HG03342 (cell line): ENCODE measurements around the gene FAU.
"Not testable (repeated sequence)": the region's sequence is repeated elsewhere in the genome, so short reads cannot be mapped to it uniquely, and the experiment has no call there.

Experiments
- ATAC-seq: cut with Tn5 transposase; IDR thresholded peaks from one replicate; pipeline ENCODE4 v1.9.1; 2021; ENCODE audit warnings: mild to moderate bottlenecking, moderate library complexity; ENCODE audit not compliant: unreplicated experiment

The FAU gene

DNA sequence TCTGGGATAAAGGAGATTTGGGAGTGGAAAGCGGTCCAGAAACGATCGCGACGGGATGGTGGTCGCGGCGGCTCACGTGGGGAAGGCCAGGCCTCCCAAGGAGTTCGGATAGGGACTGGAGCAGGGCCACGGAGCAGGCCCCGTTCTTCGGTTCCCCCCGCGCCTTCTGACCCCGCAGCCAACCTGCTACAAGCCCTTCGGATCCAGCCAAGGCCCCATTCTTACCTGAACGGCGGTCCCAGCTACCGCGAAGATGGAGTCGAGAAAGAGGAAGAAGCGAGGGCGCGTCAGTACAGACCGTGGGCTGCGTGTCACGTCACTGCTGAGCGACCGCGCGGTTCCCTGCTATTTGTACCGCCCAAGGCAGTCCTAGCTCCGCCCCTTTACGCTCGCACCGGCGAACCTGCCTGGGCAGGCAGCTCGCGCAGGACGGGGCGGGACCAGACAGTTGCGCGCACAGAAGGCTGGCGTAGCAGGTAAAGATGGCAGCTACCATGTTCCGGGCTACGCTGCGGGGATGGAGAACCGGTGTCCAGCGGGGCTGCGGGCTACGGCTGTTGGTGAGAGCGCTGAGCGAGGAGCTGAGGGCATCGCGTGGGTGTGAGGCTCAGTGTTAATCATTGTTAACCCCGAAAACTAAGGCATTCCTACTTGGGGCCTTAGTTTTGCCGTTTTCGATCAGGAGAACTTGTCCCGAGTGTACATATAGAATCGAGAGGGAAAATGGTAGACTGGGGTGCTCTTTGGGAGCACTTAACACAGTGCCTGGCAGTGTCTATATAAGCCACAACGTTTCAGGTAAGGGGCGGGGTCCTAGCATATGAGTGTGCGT lies at the start of gene FAU, which contains the start of gene MRPL49:
Gene FAU (minus strand): TSS at position 270 of the 832 bp plus-strand sequence. CDS start 321 bp downstream, outside the sequence.
Gene MRPL49 (plus strand): TSS at position 457 of the 832 bp plus-strand sequence. CDS start 26 bp downstream, at position 483.
- ATAC-seq = peak; percentile 62

DNA sequence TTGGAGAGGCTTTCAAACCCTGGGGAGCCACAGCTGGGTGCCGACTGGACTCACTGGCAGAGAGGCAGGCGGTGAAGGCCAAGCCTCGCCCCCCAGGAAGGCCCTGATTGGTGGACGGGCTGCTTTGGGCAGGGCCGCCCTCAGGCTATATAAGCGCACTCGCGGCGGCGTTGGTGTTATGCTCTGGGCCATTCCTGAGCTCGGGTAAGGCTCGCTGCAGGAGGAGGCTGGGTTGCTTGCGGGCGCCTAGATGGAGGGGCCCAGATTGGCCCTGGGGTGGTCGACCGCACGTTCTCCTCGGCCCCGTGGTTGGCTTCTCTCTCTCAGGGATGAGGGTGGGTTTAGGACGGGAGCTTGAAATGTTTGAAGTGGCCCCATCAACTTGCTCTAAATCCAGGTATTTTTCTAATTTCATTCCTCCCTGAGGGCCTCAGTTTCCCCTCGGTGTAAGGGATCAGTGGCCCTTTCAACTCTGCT lies 48.2 kb upstream of the FAU start, which contains the start of gene SPDYC:
Gene SPDYC (plus strand): TSS at position 176 of the 477 bp plus-strand sequence. CDS start 1,125 bp downstream, outside the sequence.
- ATAC-seq = no peak

DNA sequence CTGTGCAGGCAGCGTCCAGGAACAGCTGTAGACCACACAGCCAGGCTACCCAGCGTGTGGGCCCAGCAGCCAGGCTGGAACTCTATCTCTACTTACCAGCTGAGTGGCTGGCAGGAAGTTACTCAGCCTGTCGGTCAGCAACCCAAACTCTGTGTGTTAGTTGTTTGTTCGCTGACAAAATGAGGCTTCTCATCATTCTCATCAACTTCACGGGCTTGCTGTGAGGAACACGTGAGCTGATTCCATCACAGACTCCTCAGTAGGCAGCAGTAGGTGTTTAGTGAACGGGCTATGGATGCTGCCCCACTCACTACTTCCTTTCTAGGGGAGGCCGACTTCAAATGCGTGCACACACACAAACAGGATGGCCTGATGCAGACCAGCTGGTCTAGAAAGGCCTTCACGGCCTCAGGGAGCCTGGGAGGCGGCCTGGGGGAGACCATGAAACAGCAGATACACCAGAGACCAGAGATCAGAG lies 47.3 kb upstream of the FAU start:
- no peak for ATAC-seq

DNA sequence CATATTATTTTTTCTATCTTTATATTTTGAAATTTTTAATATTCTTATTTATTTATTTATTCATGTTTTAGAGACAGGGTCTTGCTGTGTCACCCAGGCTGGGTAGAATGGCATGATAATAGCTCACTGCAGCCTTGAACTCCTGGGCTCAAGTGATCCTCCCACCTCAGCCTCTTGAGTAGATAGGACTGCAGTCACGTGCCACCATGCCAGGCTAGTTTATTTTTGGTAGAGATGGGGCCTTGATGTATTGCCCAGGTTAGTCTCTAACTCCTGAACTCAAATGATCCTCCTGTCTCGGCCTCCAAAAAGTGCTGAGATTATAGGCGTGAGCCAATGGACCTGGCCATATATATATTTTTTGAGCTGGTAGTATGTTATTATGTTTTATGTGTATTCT lies 45.7 kb upstream of the FAU start:
- ATAC-seq = no peak

DNA sequence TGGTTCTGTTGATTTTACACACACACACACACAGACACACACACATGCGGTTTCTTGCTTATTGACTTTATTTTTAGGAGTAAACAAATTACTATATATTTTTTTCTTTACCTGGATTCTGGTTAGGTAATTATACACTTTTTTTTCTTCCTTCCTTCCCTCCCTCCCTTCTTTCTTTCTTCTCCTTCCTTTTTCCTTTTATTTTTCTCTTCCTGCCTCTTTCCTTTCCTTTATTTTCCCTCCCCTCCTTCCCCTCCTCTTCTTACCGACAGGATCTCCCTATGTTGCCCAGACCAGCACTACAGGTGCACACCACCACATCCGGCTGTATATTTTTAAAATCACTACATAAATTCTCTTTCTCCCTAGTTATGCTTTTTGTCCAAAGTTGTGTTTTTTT lies 45.0 kb upstream of the FAU start:
- no peak for ATAC-seq

DNA sequence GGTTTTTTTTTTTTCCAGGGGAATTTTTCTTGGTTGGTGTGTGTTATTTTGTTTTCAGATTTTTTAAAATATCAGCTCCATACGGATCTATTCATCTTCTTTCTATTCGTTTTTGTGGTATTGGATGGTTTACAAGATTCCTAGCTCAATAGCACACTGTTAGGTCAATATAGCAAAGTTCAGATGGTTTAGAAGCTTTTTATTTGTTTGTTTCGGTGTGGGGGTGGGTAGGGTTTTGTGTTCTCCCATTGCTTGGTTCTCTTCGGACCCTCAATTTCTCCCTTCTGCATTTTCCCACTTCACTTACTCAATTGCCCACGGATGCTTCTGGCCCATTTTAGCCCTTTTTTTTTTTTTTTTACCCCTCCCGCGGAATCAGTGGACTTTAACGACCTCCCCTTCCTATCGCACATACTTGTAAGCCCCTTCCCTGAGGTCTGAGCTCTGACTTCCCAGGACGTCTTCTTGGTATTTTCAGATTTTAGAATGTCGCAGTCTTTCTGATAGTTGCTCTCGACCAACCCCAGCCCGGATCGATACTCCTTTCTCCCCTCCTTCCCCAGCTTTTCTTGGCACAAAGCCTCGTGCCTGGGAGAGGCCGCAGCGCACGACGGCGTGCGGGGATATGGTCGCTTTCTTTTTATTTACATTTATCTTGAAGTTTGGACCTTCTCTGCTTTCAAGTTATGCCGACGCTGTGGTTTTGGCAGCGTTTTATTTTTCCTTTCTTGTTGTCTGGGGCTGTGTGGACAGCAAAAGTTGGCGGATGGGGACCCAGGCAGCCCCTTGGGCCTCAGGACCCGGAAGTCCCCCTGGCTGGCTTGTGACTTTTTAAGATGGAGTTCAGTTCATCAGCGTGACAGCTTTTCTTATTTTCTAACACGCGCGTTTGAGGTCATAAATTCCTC lies 43.7 kb upstream of the FAU start:
- ATAC-seq = no peak

DNA sequence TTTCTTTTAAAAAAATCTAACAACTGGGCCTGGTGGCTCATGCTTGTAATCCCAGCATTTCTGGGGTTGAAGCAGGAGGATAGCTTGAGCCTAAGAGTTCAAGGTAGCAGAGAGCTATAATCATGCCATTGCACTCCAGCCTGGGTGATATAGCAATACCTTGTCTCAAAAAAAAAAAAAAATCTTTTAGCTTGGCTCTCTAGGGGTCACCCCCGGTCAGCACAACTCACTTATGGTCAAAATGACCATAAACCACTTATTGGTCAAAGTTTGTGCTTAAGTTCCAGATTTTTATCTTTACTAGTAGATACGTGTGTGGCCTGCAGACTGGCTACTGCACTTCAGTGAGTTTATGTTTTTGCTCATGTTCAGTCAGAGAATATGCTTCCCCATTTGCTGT lies 41.8 kb upstream of the FAU start:
- ATAC-seq = no peak

DNA sequence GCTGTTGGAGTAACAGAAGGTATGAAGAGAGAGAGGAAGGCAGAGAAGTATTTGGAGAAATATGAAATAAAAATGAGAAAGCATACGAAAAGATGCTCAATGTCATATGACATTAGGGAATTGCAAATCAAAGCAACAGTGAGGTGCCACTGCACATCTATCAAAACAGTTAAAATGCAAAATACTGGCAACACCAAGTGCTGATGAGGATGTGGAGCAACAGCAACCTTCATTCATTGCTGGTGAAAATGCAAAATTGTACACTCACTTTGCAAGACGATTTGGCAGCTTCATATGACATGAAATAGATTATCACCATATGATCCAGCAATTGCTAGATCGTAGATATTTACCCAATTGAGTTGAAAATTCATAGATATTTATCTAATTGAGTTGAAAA lies 38.7 kb upstream of the FAU start:
- no peak for ATAC-seq

DNA sequence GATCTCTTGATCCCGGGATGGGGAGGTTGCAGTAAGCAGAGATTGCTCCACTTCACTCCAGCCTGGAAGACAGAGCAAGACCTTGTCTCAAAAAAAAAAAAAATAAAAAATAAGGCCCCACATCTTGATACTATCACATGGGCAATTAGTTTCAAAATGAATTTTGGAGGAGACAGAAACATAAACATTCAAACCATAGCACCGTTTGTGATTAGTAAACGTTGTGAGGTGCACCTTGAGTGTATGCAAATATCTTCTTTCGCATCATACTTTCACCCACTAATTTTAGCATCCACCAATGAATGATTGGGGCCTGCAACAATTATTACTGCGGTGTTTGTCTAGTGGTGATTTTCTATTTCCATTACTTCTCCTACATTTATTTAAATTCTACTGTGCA lies 37.1 kb upstream of the FAU start:
- ATAC-seq = peak; percentile 62

DNA sequence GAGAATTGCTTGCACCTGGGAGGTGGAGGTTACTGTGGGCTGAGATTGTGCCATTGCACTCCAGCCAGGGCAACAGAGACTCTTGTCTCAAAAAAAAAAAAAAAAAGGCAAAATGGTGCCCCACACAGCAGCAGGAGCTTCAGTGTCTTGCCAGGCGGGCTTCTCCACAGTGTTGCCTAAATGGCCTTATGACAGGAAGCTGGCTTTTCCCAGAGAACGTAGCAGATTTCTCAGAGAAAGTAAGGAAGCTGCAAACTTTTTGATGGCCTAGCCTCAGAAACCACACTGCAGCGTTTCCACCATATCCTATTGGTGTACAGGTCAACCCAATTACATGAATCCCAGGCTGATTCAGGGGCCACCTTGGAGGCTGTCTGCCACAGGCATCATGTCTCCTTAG lies 35.4 kb upstream of the FAU start:
- no peak for ATAC-seq

DNA sequence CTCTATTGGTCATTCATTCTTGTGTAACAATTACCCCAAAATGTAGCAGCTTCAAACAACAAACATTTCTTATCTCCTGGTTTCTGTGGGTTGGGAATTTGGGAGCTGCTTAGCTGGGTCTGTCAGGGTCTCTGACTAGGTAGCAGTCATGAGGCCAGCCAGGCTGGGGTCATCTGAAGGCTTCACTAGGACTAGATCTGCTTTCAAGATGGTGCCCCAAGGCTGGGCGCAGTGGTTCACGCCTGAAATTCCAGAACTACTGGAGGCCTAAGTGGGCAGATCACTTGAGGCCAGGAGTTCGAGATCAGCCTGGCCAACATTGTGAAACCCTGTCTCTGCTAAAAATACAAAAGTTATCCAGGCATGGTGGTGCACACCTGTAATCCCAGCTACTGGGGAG lies 35.0 kb upstream of the FAU start:
- ATAC-seq = no peak

DNA sequence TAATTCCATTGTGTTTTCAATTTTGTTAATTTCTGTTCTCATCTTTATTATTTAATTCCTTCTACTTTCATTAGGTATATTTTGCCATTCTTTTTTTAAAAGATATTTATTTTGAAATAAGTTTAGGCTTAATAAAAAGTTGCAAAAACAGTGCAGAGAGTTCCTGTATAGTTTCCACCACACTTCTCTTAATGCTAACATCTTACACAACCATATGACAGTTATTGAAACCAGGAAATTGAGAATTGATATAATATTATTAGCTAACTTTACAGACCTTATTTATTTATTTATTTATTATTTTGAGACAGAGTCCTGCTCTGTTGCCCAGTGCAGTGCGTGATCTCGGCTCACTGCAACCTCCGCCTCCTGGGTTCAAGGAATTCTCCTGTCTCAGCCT lies 34.3 kb upstream of the FAU start:
- ATAC-seq = no peak

DNA sequence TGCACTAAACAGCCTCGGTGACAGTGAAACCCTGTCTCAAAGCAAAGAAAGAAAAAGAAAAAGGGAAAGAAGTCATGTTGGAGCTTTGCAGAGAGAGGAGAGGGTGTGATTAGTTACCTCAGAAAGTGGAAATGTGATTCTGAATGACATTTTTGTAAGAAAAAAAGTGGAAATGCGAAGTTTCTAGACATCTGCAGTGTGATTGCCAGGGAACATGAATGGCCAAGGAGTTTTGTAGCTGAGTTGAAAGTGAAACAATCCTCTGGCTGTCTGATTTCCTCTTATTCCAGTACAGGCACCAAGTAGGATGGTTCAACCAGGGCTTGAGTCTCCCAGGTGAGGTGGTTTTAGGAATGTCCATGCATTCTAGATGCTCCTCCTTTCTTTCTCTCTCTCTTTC lies 30.2 kb upstream of the FAU start:
- no peak for ATAC-seq

DNA sequence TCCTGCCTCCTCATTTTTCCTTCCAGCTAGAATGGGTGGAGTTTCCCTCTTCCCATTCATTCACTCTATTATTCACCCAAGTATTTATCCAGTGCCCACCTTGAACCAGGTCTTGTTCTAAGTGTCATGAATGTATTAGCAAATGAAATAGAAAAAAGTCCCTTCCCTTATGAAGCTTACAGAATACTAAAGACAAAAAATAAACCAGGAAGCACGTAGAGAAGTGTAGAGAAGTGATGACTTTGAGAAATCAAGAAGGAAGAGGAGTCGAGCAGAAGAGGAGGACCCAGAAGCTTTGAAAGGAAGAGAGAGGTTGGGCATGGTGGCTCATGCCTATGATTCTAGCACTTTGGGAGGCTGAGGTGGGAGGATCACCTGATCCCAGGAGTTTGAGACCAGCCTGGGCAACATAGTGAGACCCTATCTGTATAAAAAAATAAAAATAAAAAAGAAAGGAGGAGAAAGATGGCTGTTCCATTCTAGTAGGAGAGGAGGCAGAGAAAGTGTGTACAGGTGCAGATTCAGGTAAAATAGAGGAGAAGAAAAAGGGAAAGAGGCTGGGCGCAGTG lies 29.5 kb upstream of the FAU start:
- no peak for ATAC-seq

DNA sequence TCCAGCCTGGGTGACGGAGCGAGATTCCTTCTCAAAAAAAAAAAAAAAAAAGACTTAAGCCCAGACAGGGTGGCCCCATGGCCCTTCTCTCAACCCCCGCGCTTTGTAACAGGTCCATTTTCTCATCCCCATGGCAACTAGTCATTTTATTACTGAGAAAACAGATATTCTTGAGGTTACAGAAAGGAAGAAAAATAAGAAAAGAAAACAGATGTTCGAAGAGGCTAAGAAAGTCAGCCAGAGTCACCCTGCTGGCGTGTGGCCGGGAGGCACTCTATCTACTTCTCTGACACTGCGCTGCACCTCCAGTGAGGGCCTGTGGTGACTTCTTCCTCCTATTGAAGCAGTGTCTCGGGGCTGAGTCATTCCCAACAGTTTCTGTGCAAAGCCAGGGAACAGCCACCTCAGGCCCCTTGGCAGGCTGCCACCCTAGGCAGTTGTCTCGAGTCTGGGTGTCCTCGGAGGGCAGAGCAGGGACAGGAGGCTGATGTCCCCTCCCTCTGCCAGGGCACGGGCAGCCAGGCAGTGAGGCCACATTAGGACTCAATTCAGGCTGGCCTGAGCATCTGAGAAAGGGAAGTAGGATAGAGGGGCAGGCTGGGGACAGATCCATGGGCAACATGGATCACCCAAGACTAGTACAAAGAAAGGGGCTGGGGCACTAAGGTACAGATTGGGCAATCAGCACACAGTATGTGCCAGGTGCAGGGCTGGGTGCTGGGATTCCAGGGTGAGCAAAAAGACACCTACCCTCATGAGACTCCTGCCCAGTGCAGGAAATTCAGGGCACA lies 28.8 kb upstream of the FAU start:
- no peak for ATAC-seq

DNA sequence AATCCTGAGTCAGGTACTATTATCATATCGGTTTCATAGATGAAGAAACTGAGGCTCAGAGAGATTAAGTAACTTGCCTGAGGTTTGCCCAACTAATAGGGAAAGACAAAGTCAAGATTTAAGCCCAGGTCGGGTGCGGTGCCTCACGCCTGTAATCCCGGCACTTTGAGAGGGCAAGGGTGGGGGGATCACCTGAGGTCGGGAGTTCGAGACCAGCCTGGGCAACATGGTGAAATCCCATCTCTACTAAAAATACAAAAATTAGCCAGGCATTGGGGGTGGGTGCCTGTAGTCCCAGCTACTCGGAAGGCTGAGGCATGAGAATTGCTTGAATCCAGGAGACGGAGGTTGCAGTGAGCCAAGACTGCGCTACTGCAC lies 28.2 kb upstream of the FAU start:
- ATAC-seq = not testable (repeated sequence)

DNA sequence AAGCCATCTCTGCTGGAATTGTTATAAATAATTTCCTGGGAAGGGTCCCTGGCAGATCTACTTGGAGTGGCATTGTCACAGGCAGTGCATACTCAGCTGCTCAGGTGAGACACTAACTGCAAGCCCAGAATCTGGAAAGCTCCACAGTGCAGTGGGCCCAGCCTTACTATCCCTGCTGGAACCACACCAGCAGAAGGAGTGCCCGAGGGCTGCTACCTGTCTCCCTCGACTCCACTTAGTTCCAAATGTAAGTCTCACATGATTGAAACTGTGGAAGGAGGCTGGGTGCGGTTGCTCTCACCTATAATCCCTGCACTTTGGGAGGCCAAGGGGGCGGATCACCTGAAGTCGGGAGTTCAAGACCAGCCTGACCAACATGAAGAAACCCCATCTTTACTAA lies 26.7 kb upstream of the FAU start:
- no peak for ATAC-seq

DNA sequence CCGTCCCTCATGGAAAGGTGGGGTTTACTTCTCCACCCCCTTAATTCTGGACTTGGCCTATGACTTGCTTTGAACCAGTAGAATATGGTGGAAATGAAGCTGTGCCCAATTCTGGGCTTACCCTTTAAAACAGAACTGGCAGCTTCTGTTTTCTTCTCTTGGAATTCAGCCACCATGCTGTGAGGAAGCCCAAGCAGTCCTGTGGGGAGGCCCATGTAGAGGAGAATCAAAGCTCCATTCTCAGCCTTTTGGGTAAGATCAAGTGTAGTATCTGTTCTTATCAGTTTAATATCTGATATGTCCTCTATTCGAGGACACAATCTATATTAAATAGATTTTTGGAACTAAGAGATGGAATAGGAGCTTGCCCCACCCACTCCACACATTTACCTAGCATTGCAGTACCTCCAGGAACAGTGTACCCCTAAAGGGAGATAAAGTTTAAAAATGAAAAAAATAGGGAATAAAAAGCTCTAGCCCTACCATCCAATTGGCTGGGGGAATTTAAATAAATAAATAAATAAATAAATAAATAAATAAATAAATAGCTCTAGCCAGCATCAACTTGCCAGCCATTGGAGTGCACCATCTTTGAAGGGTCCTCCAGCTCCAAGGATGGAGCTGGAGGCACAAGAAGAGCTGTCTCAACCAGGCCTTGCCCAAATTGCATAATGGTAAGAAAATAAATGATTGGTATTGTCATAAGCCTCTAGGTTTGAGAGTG lies 25.6 kb upstream of the FAU start:
- ATAC-seq = no peak

DNA sequence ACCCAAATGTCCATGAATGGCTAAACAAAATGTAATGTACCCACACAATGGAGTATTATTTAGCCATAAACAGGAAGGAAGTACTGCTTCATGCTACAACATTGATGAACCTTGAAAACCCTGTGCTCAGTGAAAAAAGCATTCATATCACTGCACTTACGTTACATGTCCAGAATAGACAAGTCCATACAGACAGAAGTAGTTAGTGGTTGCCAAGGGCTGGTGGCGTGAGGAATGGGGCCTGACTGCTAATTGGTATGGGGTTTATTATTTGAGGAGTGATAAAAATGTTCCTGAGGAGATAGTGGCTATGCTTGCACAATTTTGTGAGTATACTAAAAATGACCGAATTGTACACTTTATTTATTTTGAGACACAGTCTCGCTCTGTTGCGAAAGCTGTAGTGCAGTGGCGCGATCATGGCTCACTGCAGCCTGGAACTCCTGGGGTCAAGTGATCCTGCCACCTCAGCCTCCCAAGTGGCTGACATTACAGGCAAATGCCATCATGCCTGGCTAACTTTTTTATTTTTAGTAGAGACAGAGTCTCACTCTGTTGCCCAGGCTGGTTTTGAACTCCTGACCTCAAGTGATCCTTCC lies 20.1 kb upstream of the FAU start:
- ATAC-seq = no peak
